ENCODE measurements around the gene CABLES2.
"Not testable (repeated sequence)": the region's sequence is repeated elsewhere in the genome, so short reads cannot be mapped to it uniquely, and the experiment has no call there.

The CABLES2 gene

DNA sequence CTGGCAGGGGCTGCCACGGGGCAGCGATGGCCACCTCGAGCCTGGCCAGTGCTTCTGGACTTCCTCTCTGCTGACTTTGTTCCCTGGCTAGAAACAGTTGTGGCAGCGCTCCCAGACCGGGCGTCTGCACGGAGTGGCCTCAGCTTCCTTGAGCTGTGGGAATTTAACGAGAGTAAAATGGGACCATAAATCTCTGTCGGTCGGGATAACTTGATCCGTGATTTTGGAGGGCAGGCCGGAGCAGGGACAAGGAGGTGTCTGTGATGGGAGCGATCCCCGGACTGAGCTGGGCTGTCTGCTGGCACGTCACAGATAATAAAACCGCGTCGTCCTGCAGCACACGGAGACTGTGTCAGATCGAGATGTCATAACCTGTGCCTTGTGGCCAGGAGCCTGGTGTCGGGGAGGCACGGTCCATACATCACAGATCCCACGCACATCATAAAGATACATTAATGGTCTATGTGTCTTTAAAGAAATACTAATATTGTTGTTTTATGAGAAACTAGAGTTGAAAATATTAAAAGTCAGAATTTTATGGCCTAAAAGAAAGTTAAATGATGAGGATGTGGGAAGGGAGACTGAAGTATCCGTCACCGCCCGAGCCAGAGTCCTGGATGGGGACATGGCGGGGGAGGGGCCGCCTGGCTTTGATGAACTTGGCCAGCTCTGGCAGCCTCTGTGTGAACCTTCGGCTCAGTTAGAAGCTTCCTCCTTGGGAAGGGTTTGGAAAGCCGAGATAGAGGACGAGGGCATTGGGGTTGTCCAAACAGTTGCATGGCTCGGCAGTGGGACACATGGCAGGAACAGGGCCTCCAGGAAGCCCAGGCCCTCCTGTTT, 26.8 kb upstream of the CABLES2 start:
- DNase-seq: no peak

DNA sequence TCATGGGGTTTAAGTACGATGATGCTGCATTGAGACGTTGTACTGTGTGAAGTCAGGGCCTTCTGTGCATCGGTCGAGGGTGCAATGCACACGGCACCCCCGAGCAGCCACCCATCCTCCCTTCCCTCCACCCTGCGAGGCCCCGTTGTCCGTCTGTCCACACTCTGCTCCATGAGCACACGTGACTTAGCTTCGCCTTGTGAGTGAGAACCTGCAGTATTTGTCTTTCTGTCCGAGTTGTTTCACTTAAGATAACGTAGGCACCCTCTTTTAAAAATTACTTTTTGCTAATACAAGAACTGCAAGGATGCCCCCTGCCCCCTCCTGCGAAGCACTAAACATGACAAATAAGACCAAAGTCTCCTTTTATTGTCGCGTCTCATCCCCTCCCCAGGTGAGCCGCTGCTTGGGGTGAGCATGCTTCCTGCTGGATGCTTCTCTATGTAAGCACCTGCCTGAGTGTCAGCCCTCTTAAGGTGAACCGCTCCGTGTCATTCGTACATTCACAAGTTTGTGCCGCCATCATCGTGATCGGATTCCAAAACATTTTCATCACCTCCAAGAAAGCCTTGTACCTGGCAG, 23.9 kb upstream of the CABLES2 start:
- no peak for DNase-seq

DNA sequence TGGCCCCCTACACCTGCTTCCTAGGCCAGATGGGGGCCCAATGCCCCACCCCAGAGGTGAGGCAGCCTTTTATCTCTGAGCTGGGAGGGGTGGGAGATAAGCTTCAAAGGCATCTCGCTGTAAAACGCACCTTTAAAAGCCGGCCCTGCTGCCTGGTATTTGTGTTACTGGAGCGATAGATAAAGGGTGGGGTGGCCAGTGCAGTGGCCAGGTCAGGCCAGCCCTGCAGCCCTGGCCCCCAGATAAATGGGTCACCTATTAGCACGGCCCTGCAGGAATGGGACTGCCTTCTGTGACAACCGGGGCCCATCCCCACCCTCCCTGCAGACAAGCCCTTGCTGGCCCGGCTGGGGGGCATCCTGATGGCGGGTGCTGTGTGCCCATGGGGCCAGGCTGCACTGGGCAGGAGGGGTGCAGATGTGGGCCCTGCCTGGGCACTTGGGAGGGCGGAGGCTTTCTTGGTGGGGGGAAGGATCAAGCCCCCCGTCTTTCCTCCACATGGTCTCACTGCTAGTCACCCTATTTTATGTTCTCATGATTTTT, 23.3 kb upstream of the CABLES2 start:
- DNase-seq: no peak

DNA sequence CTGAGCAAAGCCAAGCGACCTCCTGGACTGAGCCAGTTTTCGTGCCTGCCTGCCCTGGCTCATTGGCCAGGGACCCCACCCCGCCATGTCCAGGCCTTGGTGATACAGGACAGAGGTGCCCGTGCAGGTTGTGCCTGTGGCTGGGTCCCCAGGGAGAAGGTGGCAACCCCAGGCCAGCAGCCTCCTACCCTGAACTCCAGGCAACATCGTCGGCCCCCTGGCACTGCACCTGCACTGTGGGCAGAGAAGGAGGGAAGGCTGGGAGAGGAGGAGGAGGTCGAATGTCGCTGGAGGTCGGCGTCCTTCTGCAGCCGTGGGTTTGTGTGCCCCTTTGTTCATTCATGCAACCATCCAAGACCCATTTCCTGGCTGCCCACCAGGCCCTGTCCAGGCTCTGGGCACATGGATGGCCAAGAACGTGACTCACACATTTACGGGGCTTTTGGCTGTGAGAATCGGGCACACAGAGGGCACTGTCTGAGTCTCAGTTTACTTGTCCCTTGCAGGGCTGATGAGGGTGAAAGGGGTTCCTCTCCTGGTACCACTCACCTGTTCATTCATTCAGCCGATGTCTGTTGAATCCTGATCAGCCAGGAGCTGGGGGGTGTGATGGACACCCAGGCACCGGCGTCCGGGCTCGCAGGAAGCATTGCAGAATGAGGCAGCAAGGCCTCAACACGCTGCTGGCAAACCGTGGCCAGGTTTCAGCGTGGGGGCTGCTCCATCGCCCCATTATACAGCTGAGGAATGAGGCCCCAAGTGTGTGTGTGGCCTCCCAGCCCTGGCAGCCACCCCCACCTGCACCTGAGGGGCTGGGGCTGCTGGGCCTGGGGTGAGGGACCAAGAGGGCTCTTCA, 22.6 kb upstream of the CABLES2 start:
- no peak for DNase-seq

DNA sequence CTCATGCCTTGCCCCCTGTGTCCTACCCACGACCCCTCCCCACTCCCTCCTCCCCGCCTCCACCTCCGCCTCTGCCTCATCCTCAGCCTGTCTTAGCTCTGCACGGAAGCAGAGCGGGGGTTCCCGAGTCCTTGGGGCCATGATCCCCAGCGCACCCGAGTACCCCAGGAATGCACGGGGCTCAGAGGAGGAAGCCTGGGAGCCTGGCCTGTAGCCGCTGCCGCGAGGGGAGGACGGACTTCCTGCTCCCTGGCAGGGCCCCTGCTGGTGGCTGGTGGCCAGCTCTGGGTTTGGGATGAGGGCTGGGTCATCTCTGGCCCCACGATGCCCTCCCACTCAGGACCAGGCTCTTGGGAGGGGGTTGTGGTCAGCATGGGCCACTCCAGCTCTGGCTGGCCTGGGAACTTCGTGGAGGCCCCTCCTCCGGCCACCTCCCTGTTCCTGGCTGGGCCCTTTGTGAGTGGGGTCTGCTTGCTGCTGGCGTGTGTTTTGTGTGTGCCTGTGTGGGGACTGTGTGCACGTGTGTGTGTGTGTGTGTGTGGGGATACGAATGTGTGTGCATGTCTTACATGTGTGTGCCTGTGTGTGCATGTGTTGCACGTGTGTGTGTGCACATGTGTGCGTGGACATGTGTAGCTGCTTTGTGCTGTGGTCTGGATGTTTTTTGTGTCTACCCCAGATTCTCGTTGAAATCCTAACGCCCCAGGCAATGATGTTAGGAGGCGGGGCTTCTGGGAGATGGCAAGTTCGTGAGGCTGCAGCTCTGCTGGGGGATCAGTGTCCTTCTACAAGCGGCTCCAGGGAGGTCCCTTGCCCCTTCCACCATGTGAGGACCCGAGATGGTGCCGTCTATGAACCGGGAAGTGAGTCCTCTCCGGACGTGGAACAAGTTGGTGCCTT, 21.6 kb upstream of the CABLES2 start:
- DNase-seq: no peak

DNA sequence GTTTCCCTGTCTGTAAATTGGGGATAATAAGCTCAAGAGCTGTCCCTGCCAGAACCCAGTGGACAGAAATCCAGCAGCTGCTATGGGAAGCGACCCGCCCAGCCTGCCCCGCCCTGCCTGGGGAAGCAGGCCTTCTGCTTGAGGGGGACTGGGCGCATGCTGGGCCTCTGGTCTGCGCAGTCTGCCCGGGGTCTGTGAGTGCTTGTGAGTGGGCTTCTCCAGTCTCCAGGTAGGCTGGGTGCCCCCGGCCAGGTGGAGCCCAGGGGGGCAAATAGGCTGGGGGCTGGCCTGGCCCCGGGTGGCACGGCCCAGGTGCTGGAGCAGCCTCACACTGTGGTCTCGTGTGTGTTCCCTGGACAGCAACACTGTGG, 20.9 kb upstream of the CABLES2 start:
- no peak for DNase-seq

DNA sequence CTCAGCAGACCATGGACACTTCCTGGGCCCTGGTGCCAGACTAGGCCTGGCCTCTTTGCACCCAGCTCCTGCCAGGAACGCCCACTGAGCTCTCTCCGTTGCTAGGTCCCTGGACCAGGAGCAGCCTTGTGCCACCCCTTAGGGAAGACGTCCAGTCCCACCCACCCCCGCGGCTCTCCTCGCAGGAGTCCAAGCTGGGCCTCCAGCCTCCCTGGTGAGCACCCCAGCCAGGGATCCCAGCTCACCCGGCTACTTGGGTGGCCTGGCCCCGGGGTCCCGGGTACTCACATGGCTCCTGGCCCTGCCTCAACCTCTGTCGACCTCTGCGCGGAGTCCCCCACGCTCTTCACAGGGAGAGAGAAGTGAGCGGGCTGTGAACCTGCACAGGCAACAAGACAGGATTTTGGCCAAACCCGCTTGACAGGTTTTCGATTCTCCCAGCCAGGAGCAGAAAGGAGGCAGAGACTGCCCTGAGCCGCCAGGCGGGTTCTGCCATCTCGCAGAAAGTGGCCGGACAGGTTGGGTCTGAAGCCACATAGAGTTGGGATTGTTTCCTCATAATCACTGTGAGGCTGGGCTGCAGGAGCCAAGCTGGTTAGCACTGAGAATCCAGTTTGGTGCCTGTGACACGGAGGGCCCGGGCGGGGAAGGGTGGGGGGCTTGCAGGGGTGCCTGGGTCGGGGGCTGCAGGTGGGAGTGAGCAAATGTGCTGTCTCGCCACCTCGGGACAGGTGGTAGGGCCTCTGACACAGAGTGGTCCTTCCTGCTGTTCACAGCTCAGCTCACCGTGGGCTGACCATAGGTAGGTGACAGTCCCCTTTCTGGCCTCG, 20.3 kb upstream of the CABLES2 start, which contains the start of gene RBBP8NL:
Gene RBBP8NL, minus strand, starts transcription at position 368 of the 830 bp plus-strand sequence. CDS start 7,892 bp downstream, outside the sequence.
- DNase-seq: no peak

DNA sequence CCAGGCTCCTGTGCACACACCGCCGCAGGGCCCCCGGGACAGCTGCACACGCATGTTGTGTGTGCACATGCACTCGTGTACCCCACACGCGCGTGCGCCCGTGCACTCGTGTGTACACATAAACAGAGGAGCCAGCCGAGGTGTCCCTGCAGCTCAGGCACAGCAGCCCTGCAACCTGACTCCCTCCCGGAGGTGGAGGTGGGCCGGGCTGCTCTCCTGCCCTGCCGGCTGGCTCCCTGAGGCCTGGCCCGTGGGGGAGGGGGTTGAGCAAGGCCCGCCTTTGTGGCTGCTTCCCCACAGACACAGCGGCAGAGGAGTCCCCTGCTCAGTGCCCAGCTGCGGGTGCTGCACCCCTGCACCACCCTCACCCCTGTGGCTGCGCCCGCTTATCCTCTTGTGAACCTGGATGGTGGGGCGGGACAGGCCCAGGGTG, 19.6 kb upstream of the CABLES2 start:
- DNase-seq: no peak

DNA sequence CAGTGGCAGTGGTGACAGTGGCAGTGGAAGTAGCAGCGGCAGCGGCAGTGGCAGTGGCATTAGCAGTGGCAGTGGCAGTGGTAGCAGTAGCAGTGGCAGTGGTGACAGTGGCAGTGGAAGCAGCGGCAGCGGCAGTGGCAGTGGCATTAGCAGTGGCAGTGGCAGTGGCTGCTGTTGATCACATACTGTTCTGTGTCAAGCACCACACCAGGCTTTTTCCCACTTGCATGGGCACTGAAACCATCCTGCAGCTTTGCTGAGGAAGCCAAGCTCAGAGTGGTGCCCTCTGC, 18.9 kb upstream of the CABLES2 start:
- not testable (repeated sequence) for DNase-seq

DNA sequence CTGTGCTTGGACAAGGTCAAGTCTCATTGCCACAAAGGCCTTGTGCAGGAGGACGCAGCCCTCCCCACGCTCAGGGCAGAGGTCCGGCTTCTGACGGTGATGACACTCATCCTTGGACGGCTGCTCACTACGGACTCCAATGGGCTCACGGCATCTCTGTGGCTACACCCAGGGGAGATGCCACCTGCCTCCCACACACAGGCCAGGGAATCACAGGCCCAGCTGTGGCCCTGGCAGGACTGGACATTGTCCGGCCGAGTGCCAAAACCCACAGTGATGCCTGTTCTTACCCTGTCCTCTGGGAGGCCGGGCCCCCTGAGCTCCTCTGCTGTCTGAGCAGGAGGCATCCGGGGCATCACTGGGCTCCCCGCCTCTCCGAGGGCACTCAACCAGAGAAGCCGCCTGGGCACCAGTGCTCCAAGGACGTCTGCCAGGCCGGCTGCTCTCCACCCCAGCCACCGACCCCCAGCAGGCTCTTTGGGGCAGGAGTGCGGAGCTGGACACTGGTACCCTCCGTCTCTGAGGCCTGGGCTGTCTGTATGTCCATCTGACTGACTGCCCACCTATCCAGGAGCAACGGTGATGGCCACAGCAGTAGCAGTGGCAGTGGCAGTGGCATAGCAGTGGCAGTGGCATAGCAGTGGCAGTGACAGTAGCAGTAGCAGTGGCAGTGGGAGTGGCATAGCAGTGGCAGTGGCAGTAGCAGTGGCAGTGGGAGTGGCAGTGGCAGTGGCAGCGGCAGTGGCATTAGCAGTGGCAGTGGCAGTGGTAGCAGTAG, 18.4 kb upstream of the CABLES2 start:
- no peak for DNase-seq

DNA sequence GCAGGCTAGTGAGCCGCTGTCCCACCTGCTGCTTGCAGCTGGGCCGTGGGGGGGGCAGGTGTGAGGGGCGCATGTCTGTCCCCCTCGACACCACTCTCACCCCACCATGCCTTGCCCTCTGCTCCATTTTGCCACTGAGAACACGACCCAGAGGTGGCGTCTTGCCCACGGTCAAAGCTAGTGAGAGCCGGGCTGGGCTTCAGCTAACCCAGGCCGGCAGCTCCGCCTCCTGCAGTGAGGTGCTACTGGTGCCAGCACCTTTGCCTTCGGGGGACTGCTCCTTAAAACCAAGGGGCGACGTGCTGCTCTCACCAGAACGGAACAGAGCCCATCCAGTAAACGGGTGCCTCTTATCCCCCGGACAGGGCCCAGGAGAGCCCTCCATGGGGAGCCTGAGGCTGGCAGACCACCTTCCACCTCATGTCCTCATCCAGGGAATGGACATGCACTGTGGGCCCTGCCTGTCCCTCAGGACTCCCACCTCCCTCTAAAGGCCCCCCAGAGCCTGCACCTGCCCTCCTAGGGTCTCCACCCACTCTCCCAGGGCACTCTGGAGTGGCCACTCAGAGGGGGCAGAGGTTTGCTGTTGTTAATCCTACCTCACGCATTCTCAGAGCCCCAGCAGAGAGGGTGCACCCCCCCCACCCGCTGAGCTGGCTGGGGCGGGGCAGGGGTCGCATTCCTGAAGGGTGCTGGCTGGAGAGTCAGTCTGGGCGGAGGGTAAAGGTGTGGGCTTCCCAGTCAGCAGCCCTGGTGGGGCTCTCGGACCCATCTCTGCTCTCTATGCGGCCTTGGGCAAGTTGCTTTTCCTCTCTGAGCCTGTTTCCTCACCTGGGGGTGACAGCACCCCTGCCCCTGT, 17.4 kb upstream of the CABLES2 start:
- DNase-seq: no peak

DNA sequence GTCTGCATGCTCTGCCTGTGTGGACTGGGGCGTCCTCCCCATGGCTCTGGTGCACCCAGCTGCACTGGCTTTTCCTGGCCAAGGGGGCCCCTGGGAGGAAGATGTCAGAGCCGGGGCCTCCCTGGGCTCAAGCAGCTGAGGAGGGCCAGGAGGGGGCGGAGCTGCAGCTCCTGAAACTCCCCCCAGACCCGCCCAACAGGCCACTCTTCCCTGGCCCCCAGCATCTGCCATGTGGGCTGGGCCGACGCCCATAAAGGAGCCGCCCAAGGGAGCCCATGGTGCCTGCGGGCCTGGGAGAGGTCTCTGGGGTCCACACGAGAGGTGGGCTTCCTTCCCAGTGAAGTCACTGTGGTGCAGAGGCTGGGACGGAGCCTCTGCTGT, 16.2 kb upstream of the CABLES2 start:
- DNase-seq: no peak

DNA sequence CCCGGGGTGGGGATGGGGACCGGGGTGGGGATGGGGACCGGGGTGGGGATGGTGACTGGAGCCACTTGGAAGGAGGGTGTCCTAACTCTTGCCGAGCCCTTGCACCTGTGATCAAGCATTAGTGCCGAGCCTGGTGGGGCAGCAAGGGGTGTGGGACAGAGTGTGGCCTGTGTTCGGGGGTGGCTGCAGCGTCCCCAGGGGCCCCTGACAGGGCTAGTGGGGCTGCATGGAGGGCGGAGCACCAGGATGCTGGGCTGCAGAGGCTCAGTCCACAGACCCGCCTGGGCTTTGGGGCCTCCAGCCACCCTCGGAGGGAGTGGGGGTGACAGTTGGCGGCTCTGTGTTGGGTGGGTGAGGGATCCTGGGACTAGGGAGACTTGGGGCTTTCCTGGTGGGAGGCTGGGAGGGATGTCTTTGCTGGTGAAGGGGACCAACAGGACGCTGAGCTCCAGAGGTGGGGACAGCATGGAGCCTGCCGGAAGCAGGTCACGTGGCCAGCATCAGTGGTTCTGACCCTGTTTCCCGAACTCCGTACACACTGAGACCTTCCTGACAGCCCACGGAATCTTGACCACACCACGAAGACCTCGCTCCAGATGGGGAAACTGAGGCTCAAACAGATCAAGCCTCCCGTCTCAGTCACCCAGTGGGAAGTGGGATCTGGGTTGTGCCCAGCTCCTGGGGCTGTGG, 15.7 kb upstream of the CABLES2 start:
- no peak for DNase-seq

DNA sequence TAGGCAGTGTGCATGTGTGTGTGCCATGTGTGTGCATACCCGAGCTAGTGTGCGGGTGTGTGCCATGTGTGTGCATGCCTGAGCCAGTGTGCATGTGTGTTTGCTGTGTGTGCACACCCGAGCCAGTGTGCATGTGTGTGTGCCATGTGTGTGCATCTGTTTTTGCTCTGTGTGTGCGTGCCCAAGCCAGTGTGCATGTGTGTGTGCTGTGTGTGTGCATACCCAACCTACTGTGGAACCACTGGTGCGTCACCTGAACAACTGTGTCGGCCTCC, 14.6 kb upstream of the CABLES2 start:
- DNase-seq: no peak

DNA sequence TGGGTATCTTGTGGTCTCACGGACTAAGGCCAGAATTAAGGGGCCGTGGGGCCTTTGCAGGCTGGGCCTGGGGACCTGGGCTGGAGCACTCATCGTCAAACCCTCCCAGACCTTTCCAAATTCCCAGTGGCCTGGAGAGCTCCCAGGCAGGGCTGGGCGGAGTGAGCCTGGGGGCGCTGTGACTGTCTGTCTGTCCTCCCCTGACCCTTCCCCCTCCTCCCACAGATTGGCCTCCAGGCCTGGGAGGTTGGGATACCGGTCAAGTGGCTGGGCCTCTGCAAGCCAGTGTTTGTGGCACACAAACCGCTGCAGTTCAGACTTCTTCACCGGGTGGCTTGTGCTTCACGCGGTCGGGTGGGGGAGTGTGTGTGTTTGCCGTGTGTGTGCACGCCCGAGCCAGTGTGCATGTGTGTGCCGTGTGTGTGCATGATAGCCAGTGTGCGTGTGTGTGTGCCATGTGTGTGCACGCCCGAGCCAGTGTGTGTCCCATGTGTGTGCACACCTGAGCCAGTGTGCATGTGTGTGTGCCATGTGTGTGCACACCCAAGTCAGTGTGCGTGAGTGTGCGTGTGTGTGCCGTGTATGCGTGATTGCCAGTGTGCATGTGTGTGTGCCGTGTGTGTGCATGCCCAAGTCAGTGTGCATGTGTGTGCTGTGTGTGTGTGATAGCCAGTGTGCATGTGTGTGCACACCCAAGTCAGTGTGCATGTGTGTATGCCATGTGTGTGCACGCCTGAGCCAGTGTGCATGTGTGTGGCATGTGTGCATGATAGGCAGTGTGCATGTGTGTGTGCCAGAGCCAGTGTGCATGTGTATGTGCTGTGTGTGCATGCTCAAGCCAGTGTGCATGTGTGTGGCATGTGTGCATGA, 14.0 kb upstream of the CABLES2 start:
- no peak for DNase-seq

DNA sequence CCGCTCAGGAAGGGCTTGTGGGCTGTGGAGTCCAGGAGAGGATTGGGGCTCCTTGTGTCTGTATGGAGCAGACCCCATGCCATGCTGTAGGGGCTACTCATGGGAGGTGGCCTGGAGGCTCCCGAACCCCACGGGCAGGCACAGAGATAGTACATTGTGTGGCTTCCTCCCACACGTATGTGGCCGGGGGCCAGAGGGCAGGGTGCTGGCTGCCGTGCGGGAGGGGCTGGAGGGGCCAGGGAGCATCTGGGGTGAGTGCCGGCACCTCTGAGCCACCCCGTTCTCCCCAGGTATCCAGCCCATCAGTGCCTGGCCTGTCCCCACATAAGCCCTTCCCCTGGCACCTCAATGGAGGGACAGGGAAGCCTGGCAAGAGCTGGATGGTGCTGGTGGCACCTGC, 12.7 kb upstream of the CABLES2 start:
- no peak for DNase-seq

DNA sequence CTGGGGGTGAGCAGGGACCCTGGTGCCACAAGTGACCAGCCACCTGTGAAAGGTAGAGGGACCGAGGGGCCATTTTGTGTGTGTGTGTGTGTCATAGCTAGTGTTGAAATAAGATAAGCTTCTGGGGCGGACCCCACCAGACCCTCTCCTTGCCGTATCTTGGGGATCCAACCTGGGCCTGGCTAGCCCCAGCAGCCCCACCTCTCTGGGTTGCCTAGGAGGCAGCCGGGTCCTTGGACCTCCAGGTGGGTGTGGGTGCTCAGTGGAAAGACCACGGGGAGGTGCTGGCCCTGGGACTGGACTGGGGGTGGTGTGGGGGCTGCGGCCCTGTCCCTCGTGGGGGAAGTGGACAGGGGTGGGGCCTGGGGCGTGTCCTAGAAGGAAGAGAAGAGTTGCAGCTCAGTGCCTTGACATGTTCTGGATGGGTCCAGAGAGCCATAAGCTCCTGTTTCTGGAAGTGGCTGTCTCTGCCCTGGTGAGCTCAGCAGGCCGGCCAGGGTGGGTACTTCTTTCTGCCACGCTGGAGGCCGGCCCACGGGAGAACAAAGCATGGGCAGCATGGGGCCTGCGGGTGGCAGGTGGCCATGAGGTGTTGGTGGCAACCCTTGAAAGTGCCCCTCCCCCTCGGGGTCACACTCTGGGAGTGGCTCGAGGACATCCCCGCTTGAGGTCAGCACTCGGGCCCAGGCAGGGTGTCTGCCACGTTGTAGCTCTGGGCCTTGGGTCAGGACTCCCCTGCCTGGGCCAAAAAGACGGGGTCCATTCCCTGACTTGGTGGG, 11.8 kb upstream of the CABLES2 start:
- DNase-seq: no peak
